ENCODE results near the gene MEST.
"Not testable (repeated sequence)": the region's sequence is repeated elsewhere in the genome, so short reads cannot be mapped to it uniquely, and the experiment has no call there.

The MEST gene

GRCh38 chr7:130485734-130486113 is 6.2 kb upstream of the MEST start:
- no peak for DNase-seq (ENCODE audit: low spot score)

- DNase-seq (ENCODE audit: low spot score): peak; percentile 64
Measured at GRCh38 chr7:130486114-130486953, 5.6 kb upstream of the MEST start.

GRCh38 chr7:130486954-130487436 is 4.9 kb upstream of the MEST start:
- DNase-seq (ENCODE audit: low spot score): no peak

GRCh38 chr7:130488392-130489139 is 3.3 kb upstream of the MEST start:
- no peak for DNase-seq (ENCODE audit: low spot score)

- no peak for DNase-seq (ENCODE audit: low spot score)
Measured at GRCh38 chr7:130489140-130489983, 2.5 kb upstream of the MEST start.

- DNase-seq (ENCODE audit: low spot score): no peak
Measured at GRCh38 chr7:130490311-130490791, 1.5 kb upstream of the MEST start.

- DNase-seq (ENCODE audit: low spot score): no peak
Measured at GRCh38 chr7:130490888-130491804, 739 bp upstream of the MEST start.

GRCh38 chr7:130492523-130493274 is 814 bp downstream of the MEST start:
- DNase-seq (ENCODE audit: low spot score): no peak

- no peak for DNase-seq (ENCODE audit: low spot score)
Measured at GRCh38 chr7:130493275-130493873, 1.5 kb downstream of the MEST start.

GRCh38 chr7:130494431-130494858 is 2.6 kb downstream of the MEST start:
- DNase-seq (ENCODE audit: low spot score): no peak

GRCh38 chr7:130500463-130500862 is 8.6 kb downstream of the MEST start:
- DNase-seq (ENCODE audit: low spot score): no peak

- DNase-seq (ENCODE audit: low spot score): no peak
Measured at GRCh38 chr7:130500910-130501309, 9.0 kb downstream of the MEST start.

GRCh38 chr7:130505753-130506152 is 13.9 kb downstream of the MEST start:
- no peak for DNase-seq (ENCODE audit: low spot score)

- DNase-seq (ENCODE audit: low spot score): no peak
Measured at GRCh38 chr7:130506358-130506757, 14.5 kb downstream of the MEST start.

GRCh38 chr7:130512038-130512437 is 20.2 kb downstream of the MEST start:
- not testable (repeated sequence) for DNase-seq (ENCODE audit: low spot score)

- no peak for DNase-seq (ENCODE audit: low spot score)
Measured at GRCh38 chr7:130513447-130513846, 21.6 kb downstream of the MEST start.

GRCh38 chr7:130515315-130516040 is 23.6 kb downstream of the MEST start:
- no peak for DNase-seq (ENCODE audit: low spot score)

GRCh38 chr7:130521258-130521951 is 29.5 kb downstream of the MEST start:
- DNase-seq (ENCODE audit: low spot score): no peak

Data from D341Med (cell line).